Measurements from ENCODE around the gene FLAD1. TPM values are rescaled to one million over a fixed set of nuclear protein-coding genes. Genes with fewer than 3 reads are reported as not detected.

FLAD1 gene
- total RNA-seq, 1 experiment from 2014 or later = 88.3 TPM

- TF ChIP-seq NFATC4 (CRISPR knock-in tag; IDR thresholded peaks at IDR 0.05) = no peak
- TF ChIP-seq PRRX2 (CRISPR knock-in tag; IDR thresholded peaks at IDR 0.05) = no peak
- TF ChIP-seq MLX (CRISPR knock-in tag; IDR thresholded peaks at IDR 0.05) = no peak
- TF ChIP-seq ZNF423 (CRISPR knock-in tag; IDR thresholded peaks at IDR 0.05) = peak; percentile 84
- TF ChIP-seq GTF2I (CRISPR knock-in tag; conservative IDR thresholded peaks at IDR 0.05) = no peak
- peak; percentile 99 for TF ChIP-seq PRDM15 (CRISPR knock-in tag; IDR thresholded peaks at IDR 0.05)
- no peak for TF ChIP-seq ZNF138 (CRISPR knock-in tag; conservative IDR thresholded peaks at IDR 0.05)
- no peak for TF ChIP-seq TCF7 (CRISPR knock-in tag; IDR thresholded peaks at IDR 0.05; ENCODE audit: low read depth)
- TF ChIP-seq JAZF1 (CRISPR knock-in tag; IDR thresholded peaks at IDR 0.05) = no peak
- TF ChIP-seq, protein P1, sequence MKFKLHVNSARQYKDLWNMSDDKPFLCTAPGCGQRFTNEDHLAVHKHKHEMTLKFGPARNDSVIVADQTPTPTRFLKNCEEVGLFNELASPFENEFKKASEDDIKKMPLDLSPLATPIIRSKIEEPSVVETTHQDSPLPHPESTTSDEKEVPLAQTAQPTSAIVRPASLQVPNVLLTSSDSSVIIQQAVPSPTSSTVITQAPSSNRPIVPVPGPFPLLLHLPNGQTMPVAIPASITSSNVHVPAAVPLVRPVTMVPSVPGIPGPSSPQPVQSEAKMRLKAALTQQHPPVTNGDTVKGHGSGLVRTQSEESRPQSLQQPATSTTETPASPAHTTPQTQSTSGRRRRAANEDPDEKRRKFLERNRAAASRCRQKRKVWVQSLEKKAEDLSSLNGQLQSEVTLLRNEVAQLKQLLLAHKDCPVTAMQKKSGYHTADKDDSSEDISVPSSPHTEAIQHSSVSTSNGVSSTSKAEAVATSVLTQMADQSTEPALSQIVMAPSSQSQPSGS (CRISPR knock-in tag; IDR thresholded peaks at IDR 0.05; ENCODE audit: borderline replicate concordance, low read depth) = no peak
- no peak; the same call in none of the 2 replicates for TF ChIP-seq MAX (CRISPR knock-in tag; IDR thresholded peaks at IDR 0.05)
- TF ChIP-seq, protein P2, sequence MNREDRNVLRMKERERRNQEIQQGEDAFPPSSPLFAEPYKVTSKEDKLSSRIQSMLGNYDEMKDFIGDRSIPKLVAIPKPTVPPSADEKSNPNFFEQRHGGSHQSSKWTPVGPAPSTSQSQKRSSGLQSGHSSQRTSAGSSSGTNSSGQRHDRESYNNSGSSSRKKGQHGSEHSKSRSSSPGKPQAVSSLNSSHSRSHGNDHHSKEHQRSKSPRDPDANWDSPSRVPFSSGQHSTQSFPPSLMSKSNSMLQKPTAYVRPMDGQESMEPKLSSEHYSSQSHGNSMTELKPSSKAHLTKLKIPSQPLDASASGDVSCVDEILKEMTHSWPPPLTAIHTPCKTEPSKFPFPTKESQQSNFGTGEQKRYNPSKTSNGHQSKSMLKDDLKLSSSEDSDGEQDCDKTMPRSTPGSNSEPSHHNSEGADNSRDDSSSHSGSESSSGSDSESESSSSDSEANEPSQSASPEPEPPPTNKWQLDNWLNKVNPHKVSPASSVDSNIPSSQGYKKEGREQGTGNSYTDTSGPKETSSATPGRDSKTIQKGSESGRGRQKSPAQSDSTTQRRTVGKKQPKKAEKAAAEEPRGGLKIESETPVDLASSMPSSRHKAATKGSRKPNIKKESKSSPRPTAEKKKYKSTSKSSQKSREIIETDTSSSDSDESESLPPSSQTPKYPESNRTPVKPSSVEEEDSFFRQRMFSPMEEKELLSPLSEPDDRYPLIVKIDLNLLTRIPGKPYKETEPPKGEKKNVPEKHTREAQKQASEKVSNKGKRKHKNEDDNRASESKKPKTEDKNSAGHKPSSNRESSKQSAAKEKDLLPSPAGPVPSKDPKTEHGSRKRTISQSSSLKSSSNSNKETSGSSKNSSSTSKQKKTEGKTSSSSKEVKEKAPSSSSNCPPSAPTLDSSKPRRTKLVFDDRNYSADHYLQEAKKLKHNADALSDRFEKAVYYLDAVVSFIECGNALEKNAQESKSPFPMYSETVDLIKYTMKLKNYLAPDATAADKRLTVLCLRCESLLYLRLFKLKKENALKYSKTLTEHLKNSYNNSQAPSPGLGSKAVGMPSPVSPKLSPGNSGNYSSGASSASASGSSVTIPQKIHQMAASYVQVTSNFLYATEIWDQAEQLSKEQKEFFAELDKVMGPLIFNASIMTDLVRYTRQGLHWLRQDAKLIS (CRISPR knock-in tag; IDR thresholded peaks at IDR 0.05; ENCODE audit: borderline replicate concordance) = no peak
- TF ChIP-seq ESRRA (CRISPR knock-in tag; IDR thresholded peaks at IDR 0.05; ENCODE audit: borderline replicate concordance) = no peak
- no peak for TF ChIP-seq RELA (CRISPR knock-in tag; IDR thresholded peaks at IDR 0.05; ENCODE audit: borderline replicate concordance)
- peak; percentile 55; the same call in 1 of the 2 replicates for TF ChIP-seq TEAD4 (CRISPR knock-in tag; IDR thresholded peaks at IDR 0.05)
- no peak for TF ChIP-seq IRF2 (CRISPR knock-in tag; IDR thresholded peaks at IDR 0.05; ENCODE audit: borderline replicate concordance, low read depth)
- no peak for TF ChIP-seq ZNF263 (CRISPR knock-in tag; IDR thresholded peaks at IDR 0.05; ENCODE audit: low read depth)
- TF ChIP-seq ZNF121 (CRISPR knock-in tag; IDR thresholded peaks at IDR 0.05) = no peak
- 0 out of 2 replicates have a peak, but pooled peaks have one; percentile 13 for TF ChIP-seq FOXK1 (CRISPR knock-in tag; IDR thresholded peaks at IDR 0.05)
- TF ChIP-seq HMGA2 (CRISPR knock-in tag; IDR thresholded peaks at IDR 0.05) = 0 out of 2 replicates have a peak, but pooled peaks have one; percentile 14
- TF ChIP-seq TP53 (CRISPR knock-in tag; IDR thresholded peaks at IDR 0.05) = no peak
- TF ChIP-seq ZSCAN18 (CRISPR knock-in tag; IDR thresholded peaks at IDR 0.05) = no peak
- TF ChIP-seq, protein P3, sequence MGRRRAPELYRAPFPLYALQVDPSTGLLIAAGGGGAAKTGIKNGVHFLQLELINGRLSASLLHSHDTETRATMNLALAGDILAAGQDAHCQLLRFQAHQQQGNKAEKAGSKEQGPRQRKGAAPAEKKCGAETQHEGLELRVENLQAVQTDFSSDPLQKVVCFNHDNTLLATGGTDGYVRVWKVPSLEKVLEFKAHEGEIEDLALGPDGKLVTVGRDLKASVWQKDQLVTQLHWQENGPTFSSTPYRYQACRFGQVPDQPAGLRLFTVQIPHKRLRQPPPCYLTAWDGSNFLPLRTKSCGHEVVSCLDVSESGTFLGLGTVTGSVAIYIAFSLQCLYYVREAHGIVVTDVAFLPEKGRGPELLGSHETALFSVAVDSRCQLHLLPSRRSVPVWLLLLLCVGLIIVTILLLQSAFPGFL (CRISPR knock-in tag; IDR thresholded peaks at IDR 0.05; ENCODE audit: borderline replicate concordance) = no peak
- TF ChIP-seq ERG (CRISPR knock-in tag; IDR thresholded peaks at IDR 0.05) = no peak
- TF ChIP-seq IRF1 (CRISPR knock-in tag; IDR thresholded peaks at IDR 0.05) = no peak
Observed at GRCh38 chr1:155000726-155001424, 17.7 kb downstream of the FLAD1 start (continued).
